HuH-7.5 (cell line): ENCODE data around the gene BUD31.
"Not testable (repeated sequence)": the region's sequence is repeated elsewhere in the genome, so short reads cannot be mapped to it uniquely, and the experiment has no call there.

Source experiments
- DNase-seq: peaks from one replicate; pipeline ENCODE4 v3.0.0; 2011; ENCODE audit warnings: low spot score

Gene BUD31

DNA sequence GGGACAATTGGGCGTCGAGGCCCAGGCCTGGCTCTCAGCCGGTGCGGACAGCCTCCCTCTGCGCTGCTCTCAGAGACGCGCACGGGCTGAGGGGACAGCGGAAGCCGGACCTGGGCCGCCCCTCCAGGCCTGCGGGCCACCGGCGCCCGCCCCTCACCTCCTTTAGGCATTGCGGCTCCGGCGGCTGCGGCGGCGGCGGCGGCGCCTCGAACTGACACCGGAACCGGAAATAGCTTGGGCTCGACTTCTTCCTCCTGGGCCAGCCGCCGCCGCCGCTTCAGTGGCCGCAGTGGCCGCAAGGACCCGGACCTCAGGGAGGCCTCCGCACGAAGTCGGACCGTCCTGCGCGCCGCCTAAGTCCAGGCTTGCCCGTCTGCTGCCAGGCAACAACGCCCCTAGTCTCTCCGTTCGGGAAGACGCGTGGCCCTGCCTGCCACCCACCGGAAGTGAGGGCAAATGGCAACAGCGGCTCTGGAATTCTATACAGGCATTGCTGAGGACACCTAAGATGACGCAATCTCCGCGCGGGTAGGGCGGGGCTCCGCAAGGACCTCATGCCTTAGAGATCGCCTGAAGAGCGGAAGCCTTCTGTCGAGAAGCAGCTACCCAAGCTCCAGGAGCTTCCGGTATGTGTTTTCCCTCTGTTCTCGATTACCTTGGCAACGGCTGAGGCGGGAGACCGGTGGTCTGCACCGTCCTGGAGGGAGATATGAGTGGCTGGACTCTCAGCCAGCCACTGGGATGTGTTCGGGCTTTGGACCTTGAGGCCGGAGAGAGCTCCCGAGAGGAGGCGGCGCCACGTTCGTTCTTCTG lies at the start of gene BUD31, which contains the start of gene PDAP1:
Gene BUD31 (plus strand): TSS at position 591 of the 813 bp plus-strand sequence. CDS start 2,124 bp downstream, outside the sequence.
Gene PDAP1 (minus strand): TSS at position 219 of the 813 bp plus-strand sequence. CDS start 49 bp downstream, at position 170.
- peak; percentile 96 for DNase-seq

DNA sequence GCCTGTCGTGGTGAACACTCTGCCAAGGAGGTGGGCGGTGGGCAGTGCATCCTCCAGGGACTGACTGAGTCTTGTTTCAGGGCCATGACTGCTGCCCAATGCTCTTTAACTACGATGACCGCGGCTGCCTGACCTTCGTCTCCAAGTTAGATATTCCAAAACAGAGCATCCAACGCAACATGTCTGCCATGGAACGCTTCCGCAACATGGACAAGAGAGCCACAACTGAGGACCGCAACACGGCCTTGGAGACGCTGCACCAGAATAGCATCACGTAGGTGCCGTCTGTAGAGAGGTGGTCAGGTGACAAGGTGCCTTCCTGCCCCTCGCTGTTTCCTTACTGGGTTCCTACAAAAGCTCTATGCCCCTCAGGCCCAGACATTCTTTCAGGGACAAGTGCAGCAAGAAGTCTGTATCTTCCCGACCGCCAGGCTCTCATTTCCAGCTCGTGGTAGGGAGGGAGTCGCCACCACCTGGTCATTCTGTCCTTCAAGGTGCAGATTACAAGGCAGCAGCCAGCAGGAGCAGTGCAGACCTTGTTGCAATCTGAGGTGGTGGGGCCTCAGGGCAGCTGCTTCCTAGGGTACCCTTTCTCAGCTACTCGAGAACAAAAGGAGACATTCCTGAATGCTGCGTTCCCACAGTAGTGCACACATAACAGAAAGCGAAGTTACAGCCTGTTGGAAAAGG lies 49.2 kb upstream of the BUD31 start:
- no peak for DNase-seq

DNA sequence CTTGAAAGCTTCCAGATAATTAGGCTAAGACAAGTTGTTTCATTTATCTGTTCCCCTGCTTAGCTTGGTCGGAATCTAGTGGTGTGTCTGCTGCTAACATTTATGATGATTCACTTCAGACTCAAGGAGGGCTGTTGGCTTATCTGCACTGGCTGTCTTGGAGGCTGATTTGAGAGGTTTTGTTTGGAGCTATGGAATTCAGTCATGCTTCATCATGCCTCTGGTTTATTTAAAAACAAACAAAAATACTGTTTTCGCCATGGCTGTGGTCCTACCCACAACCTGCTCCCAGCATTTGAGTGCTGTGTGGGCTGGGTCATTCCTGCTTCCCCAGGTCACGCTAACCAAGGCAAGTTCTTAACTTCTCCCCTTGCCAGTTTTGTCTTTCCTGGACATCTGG lies 46.0 kb upstream of the BUD31 start:
- no peak for DNase-seq

DNA sequence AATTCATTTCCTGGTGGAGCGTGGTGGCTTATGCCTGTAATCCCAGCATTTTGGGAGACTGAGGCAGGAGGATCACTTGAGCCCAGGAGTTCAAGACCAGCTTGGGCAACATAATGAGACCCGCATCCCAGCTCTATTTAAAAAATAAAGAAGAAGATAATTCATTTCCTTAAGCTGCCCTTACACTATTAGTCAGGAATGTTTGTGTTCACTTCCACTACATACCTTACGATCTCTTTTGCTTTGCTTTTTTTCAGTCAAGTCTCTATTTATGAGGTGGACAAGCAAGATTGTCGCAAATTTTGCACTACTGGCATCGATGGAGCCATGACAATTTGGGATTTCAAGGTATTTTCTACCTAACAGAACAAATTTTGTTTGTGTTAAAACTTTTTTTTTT lies 45.5 kb upstream of the BUD31 start:
- DNase-seq: no peak

DNA sequence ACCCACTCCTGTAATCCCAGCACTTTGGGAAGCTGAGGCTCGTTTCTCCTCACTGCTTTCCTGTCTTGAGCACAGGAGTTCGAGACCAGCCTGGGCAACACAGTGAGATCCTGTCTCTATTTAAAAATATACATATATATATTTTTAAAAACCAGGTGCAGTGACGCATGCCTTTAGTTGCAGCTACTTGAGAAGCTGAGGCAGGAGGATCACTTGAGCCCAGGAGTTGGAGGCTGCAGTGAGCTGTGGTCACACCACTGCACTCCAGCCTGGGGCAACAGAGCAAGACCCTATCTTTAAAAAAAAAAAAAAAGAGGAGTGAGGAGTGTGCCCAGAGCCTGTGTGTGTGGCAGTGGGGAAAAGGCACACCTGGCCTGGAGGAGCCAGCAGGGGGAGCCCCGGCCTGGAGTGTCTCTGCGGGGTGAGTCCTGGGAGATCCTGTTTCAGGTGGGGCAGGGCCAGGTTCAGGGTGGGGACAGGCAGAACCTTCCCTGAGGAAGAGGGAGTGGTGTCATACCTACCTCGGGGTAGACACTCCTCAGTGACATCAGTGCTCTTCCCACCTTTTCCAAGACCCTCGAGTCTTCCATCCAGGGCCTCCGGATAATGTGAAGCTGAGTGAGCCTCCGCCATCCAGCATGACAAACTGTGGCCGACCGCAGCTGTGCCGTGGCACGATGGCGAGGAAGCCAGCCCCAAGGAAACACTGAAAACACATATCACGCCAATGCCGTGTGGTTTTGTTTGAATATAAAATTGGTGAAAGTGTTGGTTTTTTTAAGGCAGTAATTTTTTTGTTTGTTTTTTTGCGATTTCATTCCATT lies 43.2 kb upstream of the BUD31 start:
- DNase-seq: peak; percentile 91

DNA sequence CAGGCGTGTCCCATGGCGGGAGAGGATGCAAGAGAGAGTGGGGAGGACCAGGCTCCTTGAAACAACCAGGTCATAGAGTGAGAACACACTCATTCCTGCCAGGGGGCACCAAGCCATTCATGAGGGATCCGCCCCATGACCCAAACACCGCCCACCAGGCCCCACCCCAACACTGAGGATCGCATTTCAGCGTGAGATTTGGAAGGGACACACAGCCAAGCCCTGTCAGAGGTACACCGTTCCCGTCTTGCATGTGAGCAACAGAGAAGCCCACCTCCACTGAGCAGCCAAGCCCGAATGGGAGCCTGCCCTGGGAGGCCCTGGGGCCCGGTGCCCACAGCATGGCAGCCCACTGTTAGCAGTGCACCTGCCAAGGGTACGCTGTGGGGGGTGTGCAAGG lies 42.1 kb upstream of the BUD31 start:
- no peak for DNase-seq

DNA sequence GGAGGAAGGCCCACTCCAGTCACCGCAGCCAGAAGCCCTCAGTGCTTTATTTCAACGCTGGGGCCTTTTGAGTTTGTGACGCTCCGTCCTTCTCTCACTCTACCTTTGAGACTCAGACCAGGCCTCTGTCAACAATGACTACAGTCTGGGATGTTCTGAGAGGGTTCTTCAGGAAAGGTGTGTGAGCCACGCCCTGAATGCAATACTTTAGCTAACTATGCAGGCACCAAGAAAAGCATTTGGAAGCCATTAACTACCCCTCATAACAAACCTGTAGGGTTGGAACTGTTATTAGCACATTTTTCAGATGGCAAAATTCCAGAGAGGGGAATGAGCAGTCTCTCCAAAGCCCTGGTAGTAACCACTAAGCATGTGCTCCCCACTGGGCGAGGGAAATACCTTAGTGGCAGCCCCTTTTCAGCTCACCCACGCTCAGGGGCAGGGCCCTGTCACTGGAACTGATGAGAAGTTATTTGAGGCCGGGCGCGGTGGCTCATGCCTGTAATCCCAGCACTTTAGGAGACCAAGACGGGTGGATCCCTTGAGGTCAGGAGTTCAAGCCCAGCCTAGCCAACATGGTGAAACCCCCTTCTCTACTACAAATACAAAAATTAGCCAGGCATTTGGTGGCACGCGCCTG lies 39.9 kb upstream of the BUD31 start:
- DNase-seq: no peak

DNA sequence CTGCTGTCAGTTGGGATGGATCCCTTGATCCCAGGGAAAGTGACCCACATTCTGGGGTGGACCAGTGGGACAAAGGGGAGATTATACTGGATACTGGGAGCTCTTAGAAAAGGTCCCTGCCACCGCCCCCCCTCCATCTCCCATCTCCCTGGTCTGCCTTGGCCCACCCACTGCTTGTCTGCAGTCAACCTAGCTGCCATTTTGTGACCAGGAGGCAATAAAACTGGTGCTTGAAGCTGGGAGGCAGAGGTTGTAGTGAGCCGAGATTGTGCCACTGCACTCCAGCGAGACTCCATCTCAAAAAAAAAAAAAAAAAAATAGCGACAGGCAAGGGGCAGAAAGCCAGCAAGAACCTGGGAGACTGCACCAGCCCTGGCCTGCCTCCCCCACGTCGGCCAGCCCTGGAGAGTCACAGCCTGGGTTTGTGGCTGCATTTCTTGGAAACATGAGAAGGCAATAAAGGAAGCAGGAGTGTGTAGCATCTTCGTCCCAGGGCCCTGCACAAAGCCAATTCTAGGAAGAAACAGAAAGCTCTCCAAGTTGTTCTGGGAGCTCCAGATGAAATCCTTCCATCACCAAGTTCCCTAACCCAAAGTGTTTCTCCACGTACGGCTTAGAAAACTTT lies 38.9 kb upstream of the BUD31 start:
- no peak for DNase-seq

DNA sequence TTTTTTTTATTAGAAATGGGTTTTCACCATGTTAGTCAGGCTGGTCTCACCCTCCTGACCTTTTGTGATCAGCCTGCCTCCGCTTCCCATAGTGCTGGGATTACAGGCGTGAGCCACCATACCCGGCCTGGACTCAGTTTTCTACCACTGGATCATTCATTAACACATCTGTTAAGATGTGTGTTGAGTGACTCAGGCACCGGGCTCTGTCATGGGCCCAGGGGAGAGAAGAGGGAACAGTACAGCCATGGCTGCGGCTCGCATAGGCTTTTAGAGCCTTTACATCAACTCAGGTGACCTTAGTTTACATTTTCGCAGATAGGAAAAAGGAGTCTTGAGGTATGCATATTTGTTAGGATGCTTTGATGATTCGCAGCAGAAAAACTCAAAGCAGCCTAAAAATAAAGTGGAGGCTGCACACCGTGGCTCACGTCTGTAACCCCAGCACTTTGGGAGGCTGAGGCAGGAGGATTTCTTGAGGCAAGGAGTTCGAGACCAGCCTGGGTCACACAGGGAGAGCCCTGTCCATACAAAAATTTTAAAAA lies 37.3 kb upstream of the BUD31 start:
- no peak for DNase-seq

DNA sequence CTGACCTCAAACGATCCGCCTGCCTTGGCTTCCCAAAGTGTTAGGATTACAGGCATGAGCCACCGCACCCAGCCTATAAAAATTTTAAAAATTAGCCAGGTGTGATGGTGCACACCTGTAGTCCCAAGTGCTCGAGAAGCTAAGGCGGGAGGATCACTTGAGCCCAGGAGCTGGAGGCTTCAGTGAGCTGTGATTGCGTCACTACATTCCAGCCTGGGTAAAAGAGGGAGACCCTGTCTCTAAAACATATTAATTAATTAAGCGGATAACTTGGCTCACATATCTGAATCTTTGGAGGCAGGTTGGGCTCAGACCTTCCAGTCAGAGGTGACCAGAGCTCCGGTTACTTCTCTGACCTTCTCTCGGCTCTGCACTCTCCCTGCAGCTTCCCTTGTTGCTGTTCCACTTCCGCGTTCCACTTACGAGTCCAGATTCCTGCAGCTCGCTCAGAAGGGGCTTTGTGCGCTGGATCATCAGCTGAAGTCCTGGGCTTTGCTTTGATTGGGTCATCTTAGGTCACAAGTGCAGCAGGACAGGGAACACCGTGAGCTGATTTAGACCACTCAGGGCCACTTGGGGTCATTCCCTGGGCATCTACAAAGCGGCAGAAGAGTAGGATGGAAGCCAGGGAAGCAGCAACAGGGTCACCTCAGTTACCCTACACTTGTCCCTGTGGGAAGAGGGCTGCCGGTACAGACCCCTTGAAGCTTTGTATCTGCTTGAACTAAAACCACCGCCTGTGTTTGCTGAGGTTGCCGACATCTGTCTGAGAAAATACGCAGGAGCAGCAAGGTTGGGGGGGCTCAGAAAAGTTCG lies 36.3 kb upstream of the BUD31 start:
- DNase-seq: peak; percentile 55

DNA sequence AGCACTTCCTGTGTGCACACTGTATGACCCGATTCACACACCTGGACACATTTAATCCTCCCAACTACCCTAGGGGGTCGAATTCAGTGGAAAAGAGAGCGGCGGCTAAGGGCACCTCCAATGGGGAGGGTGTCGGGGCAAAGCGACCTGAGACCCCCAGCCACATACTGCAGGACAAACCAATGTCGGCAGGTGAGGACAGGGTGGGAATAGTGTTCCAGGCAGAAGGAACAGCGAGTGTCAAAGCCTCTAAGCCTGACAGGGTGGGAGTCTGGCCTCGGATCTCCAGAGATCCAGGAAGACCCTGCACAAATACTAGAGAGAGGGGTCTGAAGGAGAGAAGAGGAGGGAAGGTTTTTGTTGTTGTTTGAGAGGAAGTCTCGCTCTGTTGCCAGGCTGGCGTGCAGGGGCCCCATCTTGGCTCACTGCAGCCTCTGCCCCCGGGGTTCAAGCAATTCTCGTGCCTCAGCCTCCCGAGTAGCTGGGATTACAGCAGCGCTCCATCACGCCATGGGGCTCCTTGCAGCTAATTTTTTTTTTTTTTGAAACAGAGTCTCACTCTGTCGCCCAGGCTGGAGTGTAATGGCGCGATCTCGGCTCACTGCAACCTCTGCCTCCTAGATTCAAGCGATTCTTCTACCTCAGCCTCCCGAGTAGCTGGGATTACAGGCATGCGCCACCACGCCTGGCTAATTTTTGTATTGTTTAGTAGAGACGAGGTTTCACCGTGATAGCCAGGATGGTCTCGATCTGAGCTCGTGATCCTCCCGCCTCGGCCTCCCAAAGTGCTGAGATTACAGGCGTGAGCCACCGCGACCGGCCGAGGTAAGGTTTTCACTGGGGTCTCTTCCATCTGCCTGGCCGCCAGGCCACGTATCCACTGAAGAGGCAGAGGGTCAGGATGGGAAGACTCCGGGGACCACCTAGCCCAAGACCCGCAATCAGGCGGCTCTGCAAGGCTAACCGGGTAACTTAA lies 35.4 kb upstream of the BUD31 start:
- DNase-seq: peak; percentile 4

DNA sequence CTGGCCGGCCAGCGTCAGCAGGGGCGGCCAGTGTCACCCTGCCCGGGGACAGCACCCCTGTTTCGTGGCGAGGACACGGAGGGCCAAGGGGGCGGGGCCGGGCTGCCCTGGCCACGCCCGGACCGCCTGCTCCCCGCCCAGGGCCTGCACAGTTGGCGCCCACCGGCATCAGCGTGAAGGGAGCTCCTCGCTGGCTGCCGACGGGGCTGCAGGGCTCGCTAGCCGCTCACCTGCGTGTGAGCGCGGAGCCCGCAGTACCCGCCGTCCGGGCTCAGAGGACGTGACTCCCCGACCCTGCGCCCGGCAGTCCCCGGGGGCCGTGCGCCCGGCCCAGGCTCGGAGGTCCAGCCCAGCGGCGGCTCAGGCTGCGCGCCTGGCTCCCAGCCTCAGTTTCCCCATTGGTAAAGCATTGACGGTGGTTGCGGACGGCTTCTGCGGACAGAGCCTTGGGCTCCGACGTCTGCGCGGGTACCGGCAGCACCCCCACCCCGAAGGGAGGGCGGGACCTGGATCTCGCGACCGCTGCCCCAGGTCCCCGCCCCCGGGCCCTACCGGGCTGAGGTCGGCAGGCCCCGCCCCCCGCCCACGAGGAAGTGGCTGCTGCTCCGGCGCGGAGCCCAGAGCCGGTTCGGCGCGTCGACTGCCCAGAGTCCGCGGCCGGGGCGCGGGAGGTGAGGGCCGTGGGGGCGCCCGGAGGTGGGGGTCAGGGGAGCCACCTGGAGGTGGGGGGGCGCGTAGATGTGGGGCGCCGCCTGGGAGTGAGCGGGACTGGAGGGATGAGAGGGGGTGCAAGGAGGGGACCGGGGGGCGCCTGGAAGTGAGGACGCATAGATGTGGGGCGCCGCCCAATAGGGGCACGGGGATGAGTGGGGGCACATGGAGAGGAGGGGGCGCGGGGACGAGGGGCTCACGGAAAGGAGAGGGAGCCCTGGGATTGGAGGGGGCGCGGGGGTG lies 34.4 kb upstream of the BUD31 start, which contains the start of gene ARPC1B:
Gene ARPC1B (plus strand): TSS at position 620 of the 954 bp plus-strand sequence. CDS start 10,985 bp downstream, outside the sequence.
- peak; percentile 96 for DNase-seq

DNA sequence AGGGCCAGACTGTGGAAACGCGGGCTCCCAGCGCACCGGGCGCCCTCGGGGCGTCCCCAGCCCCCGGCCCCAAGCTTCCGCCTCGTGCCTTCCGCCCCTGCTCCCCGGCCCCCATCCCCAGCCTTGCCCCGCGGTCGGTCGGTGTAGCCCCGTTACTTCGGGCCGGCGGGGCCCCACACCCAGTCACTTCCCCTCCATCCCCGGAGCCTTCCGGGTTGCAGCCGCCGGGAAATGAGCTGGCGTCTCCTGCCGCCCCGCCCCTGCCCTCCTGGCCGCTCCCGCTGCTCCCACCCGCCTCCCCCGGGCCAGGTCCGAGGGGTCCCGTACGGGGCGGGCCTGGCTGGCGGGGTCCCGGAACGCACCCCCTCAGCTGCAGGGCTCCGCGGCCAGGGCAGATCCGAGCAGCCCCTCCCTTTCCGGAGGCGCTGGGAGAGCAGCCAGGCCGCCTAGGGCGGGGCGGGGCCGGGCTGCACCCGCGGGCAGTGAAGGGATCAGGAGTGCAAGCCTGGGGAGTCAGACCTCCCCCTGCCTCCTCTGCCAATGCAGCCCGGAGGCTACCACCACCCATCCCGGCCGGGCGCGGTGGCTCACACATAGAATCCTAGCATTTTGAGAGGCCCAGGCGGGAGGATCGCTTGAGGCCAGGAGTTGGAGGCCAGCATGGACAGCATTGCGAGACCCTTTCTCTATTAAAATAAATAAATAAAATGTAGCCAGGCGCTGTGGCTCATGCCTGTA lies 33.5 kb upstream of the BUD31 start:
- DNase-seq: peak; percentile 90

DNA sequence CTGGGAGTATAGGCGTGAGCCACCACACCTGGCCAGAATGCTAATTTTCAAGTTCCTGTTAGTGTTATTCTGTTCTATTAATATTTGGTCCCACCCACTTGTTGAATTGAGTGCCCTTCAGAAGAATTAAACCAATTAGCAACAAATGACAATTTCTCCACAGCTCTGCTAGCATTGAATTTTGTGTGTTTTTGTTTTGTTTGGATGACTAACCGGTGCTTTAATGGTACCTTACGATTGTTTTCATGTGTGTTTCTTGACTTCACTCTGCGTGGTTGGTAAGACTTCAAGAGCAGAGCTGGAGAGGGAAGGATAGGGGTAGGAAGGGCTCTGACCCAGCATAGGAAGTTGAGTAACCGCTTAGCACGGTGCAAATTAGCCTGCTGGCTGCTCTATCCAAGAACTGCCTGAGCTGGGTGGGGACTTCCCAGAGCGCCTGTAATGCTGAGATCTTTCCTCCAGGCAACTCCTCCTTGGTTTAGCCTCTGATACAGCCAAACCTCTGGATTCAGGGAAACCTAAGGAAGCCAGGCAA lies 29.7 kb upstream of the BUD31 start:
- peak; percentile 20 for DNase-seq

DNA sequence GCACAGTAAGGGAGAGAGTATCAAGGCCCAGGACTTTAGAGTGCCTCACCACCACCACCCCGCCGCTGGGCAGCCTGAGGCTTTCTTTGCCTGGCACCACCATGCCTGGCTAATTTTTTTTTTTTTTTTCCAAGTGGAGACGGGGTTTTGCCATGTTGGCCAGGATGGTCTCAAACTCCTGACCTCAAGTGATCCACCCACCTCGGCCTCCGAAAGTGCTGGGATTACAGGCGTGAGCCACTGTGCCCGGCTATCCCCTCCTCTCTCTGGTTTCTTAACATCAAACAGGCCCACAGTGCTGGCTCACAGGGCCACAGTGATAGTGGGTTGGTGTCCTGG lies 29.1 kb upstream of the BUD31 start:
- DNase-seq: not testable (repeated sequence)

DNA sequence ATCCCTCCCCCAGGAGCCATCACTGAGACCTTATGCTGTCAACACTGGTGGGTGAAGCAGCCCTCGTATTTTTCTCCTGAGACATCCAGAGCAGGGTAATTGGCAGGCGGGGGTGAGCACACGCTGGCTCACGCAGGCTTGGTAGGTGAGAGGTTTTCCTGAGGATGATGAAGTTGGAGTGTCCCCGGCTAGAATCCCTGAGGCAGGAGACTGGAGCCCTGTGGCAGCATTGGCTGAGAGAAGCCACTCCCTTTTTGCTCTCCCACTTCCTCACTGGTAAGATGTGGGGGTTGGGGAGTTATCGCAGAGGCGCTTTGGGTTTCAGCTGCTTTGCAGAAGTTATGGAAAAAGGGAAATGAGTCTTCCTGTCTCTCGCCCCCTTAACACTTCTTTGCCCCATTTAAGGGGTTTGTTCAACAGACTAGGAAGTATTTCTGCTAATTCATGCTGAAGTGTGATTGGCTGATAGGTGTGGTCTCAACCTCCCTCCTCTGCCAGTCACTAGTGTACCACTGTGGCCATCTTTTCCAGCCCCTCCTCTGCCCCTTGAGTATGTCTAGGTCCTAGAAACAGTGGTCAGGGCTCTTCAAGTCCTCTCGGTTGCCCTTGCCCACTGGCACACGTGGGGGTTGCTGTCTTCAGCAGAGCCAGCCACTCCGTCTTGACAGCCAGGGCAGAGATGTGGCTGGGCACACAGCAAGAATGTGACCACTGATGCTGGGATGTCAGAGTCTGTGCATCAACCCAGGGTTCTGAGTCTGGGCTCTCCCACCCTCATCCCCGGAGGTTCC lies 28.5 kb upstream of the BUD31 start:
- DNase-seq: no peak
